Neutrophil (primary cell): ENCODE results near the gene KLHDC8A.

Experiments used
- H3K27ac ChIP-seq: fragments of 200-600 bp; sonication (generic); 2 replicates; pipeline ENCODE4 v1.5.1; 2016; ENCODE audit warnings: mild to moderate bottlenecking, moderate library complexity
- H3K27me3 ChIP-seq: fragments of 200-600 bp; sonication (generic); 2 replicates; pipeline ENCODE4 v1.6.0; 2016; ENCODE audit warnings: mild to moderate bottlenecking
- H3K36me3 ChIP-seq: fragments of 200-600 bp; sonication (generic); 2 replicates; pipeline ENCODE4 v1.5.1; 2017
- H3K4me1 ChIP-seq, 2 experiments: fragments of 200-600 bp in 1 of 2; sonication (generic) in 1 of 2; 1 replicate in 1 of 2; 2 replicates in 1 of 2; pipeline versions ENCODE4 v1.5.1 to v1.6.1; 2013 to 2016; ENCODE audit warnings: low read depth in 1 of 2, low read length in 1 of 2, mild to moderate bottlenecking in 1 of 2, moderate library complexity in 1 of 2; ENCODE audit not compliant: control insufficient read depth in 1 of 2, insufficient read depth in 1 of 2
- H3K4me3 ChIP-seq, 2 experiments: fragments of 200-600 bp in 1 of 2; sonication (generic) in 1 of 2; 1 replicate in 1 of 2; 2 replicates in 1 of 2; pipeline ENCODE4 v1.5.1; 2013 to 2016; ENCODE audit warnings: low read depth in 1 of 2, low read length in 1 of 2, mild to moderate bottlenecking in 1 of 2, moderate library complexity in 1 of 2
- H3K9me3 ChIP-seq: fragments of 200-600 bp; sonication (generic); 2 replicates; pipeline ENCODE4 v1.5.1; 2016
- CTCF ChIP-seq: fragments of 200-600 bp; sonication (generic); IDR thresholded peaks from 2 replicates; pipeline ENCODE4 v1.5.1; 2016; ENCODE audit warnings: antibody characterized with exemption

Gene KLHDC8A

GRCh38 chr1:205340676-205341075, 16.0 kb downstream of the KLHDC8A start:
- peaks cover 73% of the 10 kb centered on the region for H3K27me3 ChIP-seq
- no peak for TF ChIP-seq CTCF

GRCh38 chr1:205339717-205340116, 17.0 kb downstream of the KLHDC8A start:
- peaks cover 66% of the 10 kb centered on the region for H3K27me3 ChIP-seq
- no peaks in the 10 kb centered on the region for H3K9me3 ChIP-seq
- H3K36me3 ChIP-seq, result no peaks in the 10 kb centered on the region
- no peak for TF ChIP-seq CTCF
- H3K4me1 ChIP-seq, result peaks cover 0 to 8% of the 10 kb centered on the region in 2 experiments
- no peak overlapping the region for H3K4me3 ChIP-seq
- no peak overlapping the region for H3K27ac ChIP-seq

More at GRCh38 chr1:205340676-205341075, 16.0 kb downstream of the KLHDC8A start:
- no peak overlapping the region for H3K27ac ChIP-seq
- H3K9me3 ChIP-seq, result no peaks in the 10 kb centered on the region
- peaks cover 0 to 8% of the 10 kb centered on the region in 2 experiments for H3K4me1 ChIP-seq
- H3K4me3 ChIP-seq, result no peak overlapping the region
- H3K36me3 ChIP-seq, result no peaks in the 10 kb centered on the region

- no peaks in the 10 kb centered on the region for H3K36me3 ChIP-seq
- TF ChIP-seq CTCF, result no peak
- no peaks in the 10 kb centered on the region for H3K9me3 ChIP-seq
- no peak overlapping the region for H3K27ac ChIP-seq
- peaks cover 66% of the 10 kb centered on the region for H3K27me3 ChIP-seq
- peaks cover 0 to 8% of the 10 kb centered on the region in 2 experiments for H3K4me1 ChIP-seq
- H3K4me3 ChIP-seq, result no peak overlapping the region
These were observed 17.5 kb downstream of the KLHDC8A start for GRCh38 chr1:205339197-205339702.

GRCh38 chr1:205338011-205338410, 18.7 kb downstream of the KLHDC8A start:
- Histone ChIP-seq H3K4me3 (no peak overlapping the region), H3K36me3 (no peaks in the 10 kb centered on the region), H3K4me1 (no peaks in the 10 kb centered on the region), H3K9me3 (no peaks in the 10 kb centered on the region), H3K27me3 (peaks cover 55% of the 10 kb centered on the region), H3K27ac (no peak overlapping the region)
- TF ChIP-seq CTCF, result no peak

- H3K4me1 ChIP-seq, result no peaks in the 10 kb centered on the region
- H3K27me3 ChIP-seq, result peaks cover 50% of the 10 kb centered on the region
- no peak overlapping the region for H3K27ac ChIP-seq
- no peaks in the 10 kb centered on the region for H3K9me3 ChIP-seq
- no peaks in the 10 kb centered on the region for H3K36me3 ChIP-seq
- no peak for TF ChIP-seq CTCF
- H3K4me3 ChIP-seq, result no peak overlapping the region
These were observed 19.2 kb downstream of the KLHDC8A start for GRCh38 chr1:205337481-205337880.

GRCh38 chr1:205335692-205336091, 21.0 kb downstream of the KLHDC8A start:
- no peak overlapping the region for H3K4me3 ChIP-seq
- H3K9me3 ChIP-seq, result no peaks in the 10 kb centered on the region
- H3K36me3 ChIP-seq, result no peaks in the 10 kb centered on the region
- peaks cover 34% of the 10 kb centered on the region for H3K27me3 ChIP-seq
- H3K4me1 ChIP-seq, result no peaks in the 10 kb centered on the region
- peak; percentile 69 for TF ChIP-seq CTCF
- H3K27ac ChIP-seq, result no peak overlapping the region
